GM20431 (cell line): ENCODE results near the gene CLRN2.
"Not testable (repeated sequence)": the region's sequence is repeated elsewhere in the genome, so short reads cannot be mapped to it uniquely, and the experiment has no call there.

Experiments used
- in situ Hi-C: fragments of 300-500 bp; cut with MseI, MboI; formaldehyde crosslinking; loops from one replicate; pipeline ENCODE4 v1.15.0; 2020; ENCODE audit warnings: low sequenced_read_pairs; ENCODE audit not compliant: unreplicated experiment

The CLRN2 gene

GRCh38 chr4:17535906-17536305, 20.9 kb downstream of the CLRN2 start:
- in situ Hi-C loops, result no loop called here

- in situ Hi-C loops, result not testable (repeated sequence)
These were observed 22.1 kb downstream of the CLRN2 start for GRCh38 chr4:17537060-17537459.

GRCh38 chr4:17544205-17544604, 29.2 kb downstream of the CLRN2 start:
- in situ Hi-C loops, result loop anchor here (10.0 kb wide), 1 partner anchor 91 kb away; no protein-coding TSS in a partner anchor

GRCh38 chr4:17544831-17545234, 29.9 kb downstream of the CLRN2 start:
- in situ Hi-C loops, result loop anchor here (10.0 kb wide), 1 partner anchor 90 kb away; no protein-coding TSS in a partner anchor

GRCh38 chr4:17545374-17546140, 30.6 kb downstream of the CLRN2 start:
- in situ Hi-C loops, result loop anchor here (10.0 kb wide), 1 partner anchor 89 kb away; no protein-coding TSS in a partner anchor

- in situ Hi-C loops, result loop anchor here (10.0 kb wide), 1 partner anchor 89 kb away; no protein-coding TSS in a partner anchor
These were observed 31.3 kb downstream of the CLRN2 start for GRCh38 chr4:17546222-17546621.

GRCh38 chr4:17546678-17547077, 31.7 kb downstream of the CLRN2 start:
- in situ Hi-C loops, result loop anchor here (10.0 kb wide), 1 partner anchor 88 kb away; no protein-coding TSS in a partner anchor

GRCh38 chr4:17550549-17550948, 35.6 kb downstream of the CLRN2 start:
- in situ Hi-C loops, result loop anchor here (25.0 kb wide), 2 partner anchors 262 to 1037 kb away; partner anchors contain the start of genes DCAF16 and NCAPG

- in situ Hi-C loops, result loop anchor here (25.0 kb wide), 2 partner anchors 260 to 1035 kb away; partner anchors contain the start of genes DCAF16 and NCAPG
These were observed 37.5 kb downstream of the CLRN2 start for GRCh38 chr4:17552427-17552826.

- in situ Hi-C loops, result loop anchor here (25.0 kb wide), 2 partner anchors 258 to 1033 kb away; partner anchors contain the start of genes DCAF16 and NCAPG
These were observed 39.6 kb downstream of the CLRN2 start for GRCh38 chr4:17554568-17554967.

GRCh38 chr4:17556498-17556897, 41.5 kb downstream of the CLRN2 start:
- in situ Hi-C loops, result loop anchor here (25.0 kb wide), 2 partner anchors 256 to 1031 kb away; partner anchors contain the start of genes DCAF16 and NCAPG

GRCh38 chr4:17557880-17558279, 42.9 kb downstream of the CLRN2 start:
- in situ Hi-C loops, result loop anchor here (25.0 kb wide), 2 partner anchors 254 to 1029 kb away; partner anchors contain the start of genes DCAF16 and NCAPG

- in situ Hi-C loops, result loop anchor here (25.0 kb wide), 2 partner anchors 253 to 1028 kb away; partner anchors contain the start of genes DCAF16 and NCAPG
These were observed 44.2 kb downstream of the CLRN2 start for GRCh38 chr4:17558941-17559708.

- in situ Hi-C loops, result loop anchor here (25.0 kb wide), 2 partner anchors 253 to 1028 kb away; partner anchors contain the start of genes DCAF16 and NCAPG
These were observed 44.7 kb downstream of the CLRN2 start for GRCh38 chr4:17559709-17560048.

GRCh38 chr4:17560065-17560673, 45.2 kb downstream of the CLRN2 start:
- in situ Hi-C loops, result loop anchor here (25.0 kb wide), 2 partner anchors 252 to 1027 kb away; partner anchors contain the start of genes DCAF16 and NCAPG

GRCh38 chr4:17561195-17561909, 46.4 kb downstream of the CLRN2 start:
- in situ Hi-C loops, result loop anchor here (25.0 kb wide), 2 partner anchors 251 to 1026 kb away; partner anchors contain the start of genes DCAF16 and NCAPG

- in situ Hi-C loops, result loop anchor here (25.0 kb wide), 2 partner anchors 250 to 1025 kb away; partner anchors contain the start of genes DCAF16 and NCAPG
These were observed 47.2 kb downstream of the CLRN2 start for GRCh38 chr4:17562157-17562556.

- in situ Hi-C loops, result loop anchor here (25.0 kb wide), 2 partner anchors 246 to 1021 kb away; partner anchors contain the start of genes DCAF16 and NCAPG
These were observed 50.9 kb downstream of the CLRN2 start for GRCh38 chr4:17565846-17566245.

- in situ Hi-C loops, result loop anchor here (25.0 kb wide), 2 partner anchors 245 to 1020 kb away; partner anchors contain the start of genes DCAF16 and NCAPG
These were observed 52.3 kb downstream of the CLRN2 start for GRCh38 chr4:17567271-17567670.
